Type B pancreatic cell (in vitro differentiated cells): ENCODE results near the gene STPG1. TPM values are rescaled to one million over a fixed set of nuclear protein-coding genes. Genes with fewer than 3 reads are reported as not detected.
A peak's percentile ranks its signal among the peaks of the same experiment; 100 is the strongest.

Experiments used
- DNase-seq: peaks from one replicate; pipeline ENCODE4 v3.0.0; 2021; ENCODE audit warnings: mixed read lengths; ENCODE audit not compliant: unreplicated experiment; ENCODE audit errors: extremely low spot score
- H3K27ac Mint-ChIP-seq: 2 replicates; pipeline ENCODE4 v1.8.0; 2021; ENCODE audit warnings: mild to moderate bottlenecking, mixed read lengths
- H3K27me3 Mint-ChIP-seq: 2 replicates; pipeline ENCODE4 v1.8.0; 2021; ENCODE audit warnings: mixed read lengths
- H3K36me3 Mint-ChIP-seq: 2 replicates; pipeline ENCODE4 v1.8.0; 2021; ENCODE audit warnings: mixed read lengths
- H3K4me1 Mint-ChIP-seq: one replicate; pipeline ENCODE4 v1.8.0; 2021; ENCODE audit warnings: mixed read lengths; ENCODE audit not compliant: unreplicated experiment
- H3K4me3 Mint-ChIP-seq: 2 replicates; pipeline ENCODE4 v1.8.0; 2021; ENCODE audit warnings: mild to moderate bottlenecking, mixed read lengths
- H3K9me3 Mint-ChIP-seq: 2 replicates; pipeline ENCODE4 v1.8.0; 2021; ENCODE audit warnings: mixed read lengths
- CTCF ChIP-seq: fragments of 200-600 bp; sonication (generic); conservative IDR thresholded peaks from 2 replicates; pipeline ENCODE4 v1.5.0; 2021; ENCODE audit warnings: antibody characterized with exemption, mild to moderate bottlenecking
- total RNA-seq: library from RNA; stranded (reverse); gene quantifications from 2 replicates; pipeline ENCODE4 v1.2.1, GENCODE V29; 2021; ENCODE audit warnings: low replicate concordance

Gene STPG1
- total RNA-seq, 1 donor from 2014 or later = 8.7 TPM

GRCh38 chr1:24391882-24392603, 21.5 kb downstream of the STPG1 start:
- peaks cover 27% of the 10 kb centered on the region for H3K4me1 Mint-ChIP-seq
- H3K27me3 Mint-ChIP-seq = no peaks in the 10 kb centered on the region
- DNase-seq = no peak
- peak overlapping the region; percentile 88 for H3K27ac Mint-ChIP-seq
- TF ChIP-seq CTCF = peak; percentile 86
- H3K4me3 Mint-ChIP-seq = peak overlapping the region; percentile 40
- no peaks in the 10 kb centered on the region for H3K9me3 Mint-ChIP-seq
- peaks cover 7% of the 10 kb centered on the region for H3K36me3 Mint-ChIP-seq

- H3K27ac Mint-ChIP-seq = peak overlapping the region; percentile 88
- peak; percentile 80 for DNase-seq
- H3K27me3 Mint-ChIP-seq = no peaks in the 10 kb centered on the region
- peak overlapping the region; percentile 64 for H3K4me3 Mint-ChIP-seq
- no peaks in the 10 kb centered on the region for H3K9me3 Mint-ChIP-seq
- peaks cover 32% of the 10 kb centered on the region for H3K4me1 Mint-ChIP-seq
- peak; percentile 96 for TF ChIP-seq CTCF
- H3K36me3 Mint-ChIP-seq = peaks cover 11% of the 10 kb centered on the region
These were observed 22.4 kb downstream of the STPG1 start for GRCh38 chr1:24390924-24391782.

- H3K27me3 Mint-ChIP-seq = no peaks in the 10 kb centered on the region
These were observed 24.3 kb downstream of the STPG1 start for GRCh38 chr1:24389231-24389678.

GRCh38 chr1:24388331-24388885, 25.2 kb downstream of the STPG1 start:
- H3K4me1 Mint-ChIP-seq = peaks cover 41% of the 10 kb centered on the region
- no peak for DNase-seq
- H3K9me3 Mint-ChIP-seq = no peaks in the 10 kb centered on the region
- no peak overlapping the region for H3K4me3 Mint-ChIP-seq
- H3K27me3 Mint-ChIP-seq = no peaks in the 10 kb centered on the region
- TF ChIP-seq CTCF = no peak
- H3K27ac Mint-ChIP-seq = peak overlapping the region; percentile 23
- H3K36me3 Mint-ChIP-seq = peaks cover 11% of the 10 kb centered on the region

More at GRCh38 chr1:24389231-24389678, 24.3 kb downstream of the STPG1 start:
- Mint-ChIP-seq H3K4me1 (peaks cover 38% of the 10 kb centered on the region), H3K36me3 (peaks cover 11% of the 10 kb centered on the region), H3K4me3 (no peak overlapping the region), H3K27ac (peak overlapping the region; percentile 68), H3K9me3 (no peaks in the 10 kb centered on the region)
- no peak for TF ChIP-seq CTCF
- DNase-seq = no peak

GRCh38 chr1:24387636-24388175, 25.9 kb downstream of the STPG1 start:
- no peaks in the 10 kb centered on the region for H3K27me3 Mint-ChIP-seq
- H3K4me3 Mint-ChIP-seq = no peak overlapping the region
- H3K36me3 Mint-ChIP-seq = peaks cover 11% of the 10 kb centered on the region
- DNase-seq = no peak
- no peak overlapping the region for H3K27ac Mint-ChIP-seq
- H3K4me1 Mint-ChIP-seq = peaks cover 41% of the 10 kb centered on the region
- no peaks in the 10 kb centered on the region for H3K9me3 Mint-ChIP-seq
- no peak for TF ChIP-seq CTCF
